HepG2 (cell line): Measurements from ENCODE around the gene SMIM44. TPM values are rescaled to one million over a fixed set of nuclear protein-coding genes. Genes with fewer than 3 reads are reported as not detected.

ENCODE experiments used
- BCL6 ChIP-seq: IDR thresholded peaks from 2 replicates; pipeline ENCODE4 v1.6.1; 2016; ENCODE audit warnings: missing genetic modification reagents, missing compliant biosample characterization
- CHD2 ChIP-seq: IDR thresholded peaks from 2 replicates; pipeline ENCODE4 v1.6.1; 2011; ENCODE audit warnings: low read depth, low read length, improper control_type of control experiment
- HNF4G ChIP-seq, 2 experiments: sonication (generic) in 1 of 2; formaldehyde crosslinking in 1 of 2; IDR thresholded peaks; 2 replicates each; pipeline versions ENCODE4 v1.4.0 to v1.6.1; 2011 to 2020; ENCODE audit warnings: borderline replicate concordance in 2 of 2, low read depth in 2 of 2, mild to moderate bottlenecking in 2 of 2, low read length in 1 of 2, missing genetic modification reagents in 1 of 2, moderate library complexity in 1 of 2
- HOXA3 ChIP-seq: sonication (generic); formaldehyde crosslinking; IDR thresholded peaks from 2 replicates; pipeline ENCODE4 v1.5.0; 2020; ENCODE audit warnings: missing genetic modification reagents
- MAZ ChIP-seq, 2 experiments: sonication (generic) in 1 of 2; formaldehyde crosslinking in 1 of 2; IDR thresholded peaks; 2 replicates each; pipeline versions ENCODE4 v1.5.0 to v1.6.1; 2012 to 2020; ENCODE audit warnings: low read depth in 2 of 2, mild to moderate bottlenecking in 2 of 2, borderline replicate concordance in 1 of 2, improper control_type of control experiment in 1 of 2, low read length in 1 of 2, missing genetic modification reagents in 1 of 2, moderate library complexity in 1 of 2
- NCOA1 ChIP-seq: sonication (generic); formaldehyde crosslinking; IDR thresholded peaks from 2 replicates; pipeline ENCODE4 v1.9.0; 2021; ENCODE audit warnings: missing genetic modification reagents
- NR2F6 ChIP-seq, 2 experiments: IDR thresholded peaks; 2 replicates each; pipeline ENCODE4 v1.6.1; 2016; ENCODE audit warnings: antibody characterized with exemption in 1 of 2, mild to moderate bottlenecking in 1 of 2
- PHF5A ChIP-seq: IDR thresholded peaks from one replicate; pipeline ENCODE4 v1.6.1; 2018; ENCODE audit warnings: low read depth, missing genetic modification reagents; ENCODE audit not compliant: unreplicated experiment
- RBFOX2 ChIP-seq: fragments of 200-400 bp; formaldehyde crosslinking; IDR thresholded peaks from 2 replicates; pipeline ENCODE4 v1.6.1; 2017; ENCODE audit warnings: low read depth, mild to moderate bottlenecking, low read length
- SNAPC5 ChIP-seq: sonication (generic); formaldehyde crosslinking; IDR thresholded peaks from 2 replicates; pipeline ENCODE4 v1.8.1; 2023; ENCODE audit warnings: mild to moderate bottlenecking, missing genetic modification reagents, borderline replicate concordance
- TEAD3 ChIP-seq: optimal IDR thresholded peaks from 2 replicates; pipeline ENCODE3; 2016; ENCODE audit warnings: borderline replicate concordance
- THAP8 ChIP-seq: sonication (generic); formaldehyde crosslinking; IDR thresholded peaks from 2 replicates; pipeline ENCODE4 v1.5.1; 2020; ENCODE audit warnings: missing genetic modification reagents, mild to moderate bottlenecking, borderline replicate concordance
- ZBTB37 ChIP-seq: sonication (generic); formaldehyde crosslinking; IDR thresholded peaks from 2 replicates; pipeline ENCODE4 v1.4.0; 2020; ENCODE audit warnings: mild to moderate bottlenecking, missing genetic modification reagents
- ZFY ChIP-seq: sonication (generic); formaldehyde crosslinking; IDR thresholded peaks from 2 replicates; pipeline ENCODE4 v1.4.0; 2020; ENCODE audit warnings: missing genetic modification reagents
- ZKSCAN1 ChIP-seq: fragments of 150-350 bp; IDR thresholded peaks from 2 replicates; pipeline ENCODE4 v1.6.1; 2014; ENCODE audit warnings: low read length
- ZNF451 ChIP-seq: sonication (generic); formaldehyde crosslinking; IDR thresholded peaks from 2 replicates; pipeline ENCODE4 v1.5.0; 2020; ENCODE audit warnings: mild to moderate bottlenecking, missing genetic modification reagents
- ZNF546 ChIP-seq: sonication (generic); formaldehyde crosslinking; conservative IDR thresholded peaks from 2 replicates; pipeline ENCODE4 v1.8.1; 2023; ENCODE audit warnings: mild to moderate bottlenecking, missing genetic modification reagents
- ZNF782 ChIP-seq: sonication (generic); formaldehyde crosslinking; IDR thresholded peaks from 2 replicates; pipeline ENCODE4 v1.4.0; 2020; ENCODE audit warnings: missing genetic modification reagents, mild to moderate bottlenecking, borderline replicate concordance
- polyA plus RNA-seq, 8 experiments: library from polyadenylated mRNA; depleted of rRNA in 3 of 8; stranded (reverse) in 7 of 8; unstranded in 1 of 8; fragments of >200 nt; fragmentation: Illumina TruSeq in 4 of 8; extraction: Trizol in 4 of 8; gene quantifications; 2 replicates each; pipeline versions ENCODE4 v1.2.1 to v1.2.3, GENCODE V29; 2011 to 2016; ENCODE audit warnings: low read depth in 4 of 8, missing spikeins in 1 of 8, mixed read lengths in 1 of 8; ENCODE audit not compliant: insufficient read depth in 1 of 8
- total RNA-seq, 5 experiments: library from RNA; depleted of rRNA; stranded (reverse); fragments of >200 nt; fragmentation: Illumina TruSeq; extraction: Trizol; gene quantifications; 2 replicates each; pipeline ENCODE4 v1.2.3, GENCODE V29; 2016; ENCODE audit warnings: low read depth in 1 of 5
- TF ChIP-seq, protein P1 (sequence below): sonication (generic); formaldehyde crosslinking; IDR thresholded peaks from 2 replicates; pipeline ENCODE4 v1.5.1; 2020; ENCODE audit warnings: missing genetic modification reagents, mild to moderate bottlenecking, borderline replicate concordance
- TF ChIP-seq, protein P2 (sequence below): sonication (generic); formaldehyde crosslinking; IDR thresholded peaks from 2 replicates; pipeline ENCODE4 v1.4.0; 2020; ENCODE audit warnings: mild to moderate bottlenecking, missing genetic modification reagents

The SMIM44 gene
- total and polyA plus RNA-seq, 2 of the 13 experiments (the other 11 are each of a cell fraction or from before 2014, with no cell fraction given) = not detected

GRCh38 chr19:3480383-3481091 lies 2.7 kb downstream of the SMIM44 start, which contains the start of gene SMIM24 (continued):
- TF ChIP-seq, protein P1, sequence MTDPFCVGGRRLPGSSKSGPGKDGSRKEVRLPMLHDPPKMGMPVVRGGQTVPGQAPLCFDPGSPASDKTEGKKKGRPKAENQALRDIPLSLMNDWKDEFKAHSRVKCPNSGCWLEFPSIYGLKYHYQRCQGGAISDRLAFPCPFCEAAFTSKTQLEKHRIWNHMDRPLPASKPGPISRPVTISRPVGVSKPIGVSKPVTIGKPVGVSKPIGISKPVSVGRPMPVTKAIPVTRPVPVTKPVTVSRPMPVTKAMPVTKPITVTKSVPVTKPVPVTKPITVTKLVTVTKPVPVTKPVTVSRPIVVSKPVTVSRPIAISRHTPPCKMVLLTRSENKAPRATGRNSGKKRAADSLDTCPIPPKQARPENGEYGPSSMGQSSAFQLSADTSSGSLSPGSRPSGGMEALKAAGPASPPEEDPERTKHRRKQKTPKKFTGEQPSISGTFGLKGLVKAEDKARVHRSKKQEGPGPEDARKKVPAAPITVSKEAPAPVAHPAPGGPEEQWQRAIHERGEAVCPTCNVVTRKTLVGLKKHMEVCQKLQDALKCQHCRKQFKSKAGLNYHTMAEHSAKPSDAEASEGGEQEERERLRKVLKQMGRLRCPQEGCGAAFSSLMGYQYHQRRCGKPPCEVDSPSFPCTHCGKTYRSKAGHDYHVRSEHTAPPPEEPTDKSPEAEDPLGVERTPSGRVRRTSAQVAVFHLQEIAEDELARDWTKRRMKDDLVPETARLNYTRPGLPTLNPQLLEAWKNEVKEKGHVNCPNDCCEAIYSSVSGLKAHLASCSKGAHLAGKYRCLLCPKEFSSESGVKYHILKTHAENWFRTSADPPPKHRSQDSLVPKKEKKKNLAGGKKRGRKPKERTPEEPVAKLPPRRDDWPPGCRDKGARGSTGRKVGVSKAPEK (CRISPR knock-in tag) = 0 out of 2 replicates have a peak, but pooled peaks have one; percentile 80
- 0 out of 2 replicates have a peak, but pooled peaks have one; percentile 45 for TF ChIP-seq ZNF451 (CRISPR knock-in tag)
- TF ChIP-seq SNAPC5 (CRISPR knock-in tag) = no peak
- TF ChIP-seq TEAD3 (CRISPR knock-in tag) = peak; percentile 49
- peak; percentile 30; the same call in 1 of the 2 replicates for TF ChIP-seq HOXA3 (CRISPR knock-in tag)
- 0 out of 2 replicates have a peak, but pooled peaks have one; percentile 18 for TF ChIP-seq BCL6 (CRISPR knock-in tag)
- TF ChIP-seq NCOA1 (CRISPR knock-in tag) = 0 out of 2 replicates have a peak, but pooled peaks have one; percentile 29
- TF ChIP-seq, protein P2, sequence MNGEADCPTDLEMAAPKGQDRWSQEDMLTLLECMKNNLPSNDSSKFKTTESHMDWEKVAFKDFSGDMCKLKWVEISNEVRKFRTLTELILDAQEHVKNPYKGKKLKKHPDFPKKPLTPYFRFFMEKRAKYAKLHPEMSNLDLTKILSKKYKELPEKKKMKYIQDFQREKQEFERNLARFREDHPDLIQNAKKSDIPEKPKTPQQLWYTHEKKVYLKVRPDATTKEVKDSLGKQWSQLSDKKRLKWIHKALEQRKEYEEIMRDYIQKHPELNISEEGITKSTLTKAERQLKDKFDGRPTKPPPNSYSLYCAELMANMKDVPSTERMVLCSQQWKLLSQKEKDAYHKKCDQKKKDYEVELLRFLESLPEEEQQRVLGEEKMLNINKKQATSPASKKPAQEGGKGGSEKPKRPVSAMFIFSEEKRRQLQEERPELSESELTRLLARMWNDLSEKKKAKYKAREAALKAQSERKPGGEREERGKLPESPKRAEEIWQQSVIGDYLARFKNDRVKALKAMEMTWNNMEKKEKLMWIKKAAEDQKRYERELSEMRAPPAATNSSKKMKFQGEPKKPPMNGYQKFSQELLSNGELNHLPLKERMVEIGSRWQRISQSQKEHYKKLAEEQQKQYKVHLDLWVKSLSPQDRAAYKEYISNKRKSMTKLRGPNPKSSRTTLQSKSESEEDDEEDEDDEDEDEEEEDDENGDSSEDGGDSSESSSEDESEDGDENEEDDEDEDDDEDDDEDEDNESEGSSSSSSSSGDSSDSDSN (CRISPR knock-in tag) = peak; percentile 39; the same call in 1 of the 2 replicates
- no peak for TF ChIP-seq CHD2
- TF ChIP-seq NR2F6 (IDR thresholded peaks at IDR 0.05) = no peak
- 0 out of 2 replicates have a peak, but pooled peaks have one; percentile 40 for TF ChIP-seq NR2F6 (CRISPR knock-in tag; IDR thresholded peaks at IDR 0.05)
- TF ChIP-seq MAZ (IDR thresholded peaks at IDR 0.05; ENCODE audit: borderline replicate concordance, low read depth, low read length) = no peak
- 0 out of 2 replicates have a peak, but pooled peaks have one; percentile 16 for TF ChIP-seq MAZ (CRISPR knock-in tag; IDR thresholded peaks at IDR 0.05; ENCODE audit: low read depth)
- peak; percentile 39; the same call in 1 of the 2 replicates for TF ChIP-seq HNF4G (IDR thresholded peaks at IDR 0.05; ENCODE audit: borderline replicate concordance, low read depth, low read length)
- no peak for TF ChIP-seq HNF4G (CRISPR knock-in tag; IDR thresholded peaks at IDR 0.05; ENCODE audit: borderline replicate concordance, low read depth)
- peak; percentile 59 for TF ChIP-seq ZFY
- 0 out of 2 replicates have a peak, but pooled peaks have one; percentile 71 for TF ChIP-seq ZNF546 (CRISPR knock-in tag)
- TF ChIP-seq PHF5A (CRISPR knock-in tag) = peak; percentile 81
- TF ChIP-seq ZBTB37 = no peak
- TF ChIP-seq ZKSCAN1 = no peak
- peak; percentile 56; the same call in 1 of the 2 replicates for TF ChIP-seq ZNF782
- peak; percentile 68 for TF ChIP-seq RBFOX2
- peak; percentile 49; the same call in 1 of the 2 replicates for TF ChIP-seq THAP8 (CRISPR knock-in tag)
